ENCODE data around the gene CELSR1.

The CELSR1 gene

DNA sequence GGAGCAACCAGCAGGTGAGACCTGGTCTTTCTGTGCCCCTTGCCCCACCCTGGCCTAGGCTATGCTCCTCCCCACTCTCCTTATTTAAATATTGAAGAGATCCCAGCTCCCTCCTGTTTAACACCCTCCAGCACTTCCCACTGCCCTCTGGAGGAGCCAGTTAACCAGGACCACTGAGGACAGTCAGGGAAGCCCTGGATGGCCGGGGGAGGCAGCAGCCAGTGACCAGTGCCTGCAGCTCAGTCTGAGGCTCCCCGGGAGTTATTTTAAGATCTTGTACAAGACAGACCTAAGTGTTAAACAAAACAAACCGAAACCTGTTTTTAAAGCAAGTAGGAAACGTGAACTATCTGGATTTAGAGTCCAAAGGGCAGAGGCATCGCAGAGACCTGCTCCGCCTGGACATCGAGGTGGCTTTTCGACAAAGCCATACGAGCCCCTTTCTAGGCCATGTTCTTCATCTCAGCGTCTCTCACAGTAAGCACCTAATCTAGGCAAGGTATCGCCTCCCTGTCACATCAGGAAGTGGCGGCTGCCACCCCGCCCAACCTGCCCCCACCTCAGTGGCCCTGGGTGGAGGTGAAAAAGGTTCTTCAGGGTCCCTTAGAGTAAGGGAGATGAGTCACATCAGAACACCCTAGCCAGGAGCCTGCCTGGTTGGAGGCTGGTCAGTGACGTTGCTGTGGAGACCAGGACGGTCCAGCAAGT is 166.7 kb downstream of the CELSR1 start:
- in situ Hi-C loops (cut with HindIII; ENCODE audit: low sequenced_read_pairs), result no loop called here

DNA sequence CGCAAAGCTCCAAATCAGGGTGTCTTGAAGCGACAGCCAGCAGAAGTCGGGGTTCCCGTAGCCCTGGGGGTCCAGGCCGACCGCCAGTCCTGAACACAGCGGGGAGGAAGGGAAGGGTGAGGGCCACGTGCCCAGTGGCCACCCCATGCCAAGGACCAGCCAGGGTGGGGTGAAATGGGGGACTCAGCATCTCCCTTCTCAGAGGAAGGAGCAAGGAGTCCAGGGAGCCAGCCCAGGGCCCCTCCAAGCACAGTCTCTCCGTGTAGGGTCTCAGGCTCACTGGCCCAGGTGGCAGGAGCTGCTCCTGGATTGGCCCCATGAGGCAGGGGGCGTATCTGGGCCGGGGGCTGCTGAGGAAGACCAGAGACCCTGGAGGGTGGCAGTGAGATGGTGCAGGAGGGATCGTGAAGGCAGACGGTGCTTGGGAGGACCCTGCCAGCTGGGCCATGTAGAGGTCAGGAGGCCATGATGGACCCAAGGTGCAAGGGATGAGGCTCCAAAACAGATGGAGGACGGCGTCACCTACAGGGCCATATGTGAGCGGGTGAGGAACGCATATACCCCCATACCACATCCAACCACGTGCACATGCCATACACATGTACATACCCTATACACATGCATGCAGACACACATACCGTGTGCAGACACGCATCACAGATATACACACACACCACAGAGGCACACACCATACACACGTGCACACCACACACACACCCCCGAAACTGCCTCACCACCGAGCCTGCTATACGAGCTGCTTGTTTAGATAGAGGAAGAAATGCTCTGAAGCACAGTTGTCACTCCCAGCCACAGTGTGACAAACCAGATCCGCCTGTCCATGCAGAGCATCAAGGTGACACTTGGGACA is 167.5 kb downstream of the CELSR1 start:
- in situ Hi-C loops (cut with HindIII; ENCODE audit: low sequenced_read_pairs), result no loop called here

DNA sequence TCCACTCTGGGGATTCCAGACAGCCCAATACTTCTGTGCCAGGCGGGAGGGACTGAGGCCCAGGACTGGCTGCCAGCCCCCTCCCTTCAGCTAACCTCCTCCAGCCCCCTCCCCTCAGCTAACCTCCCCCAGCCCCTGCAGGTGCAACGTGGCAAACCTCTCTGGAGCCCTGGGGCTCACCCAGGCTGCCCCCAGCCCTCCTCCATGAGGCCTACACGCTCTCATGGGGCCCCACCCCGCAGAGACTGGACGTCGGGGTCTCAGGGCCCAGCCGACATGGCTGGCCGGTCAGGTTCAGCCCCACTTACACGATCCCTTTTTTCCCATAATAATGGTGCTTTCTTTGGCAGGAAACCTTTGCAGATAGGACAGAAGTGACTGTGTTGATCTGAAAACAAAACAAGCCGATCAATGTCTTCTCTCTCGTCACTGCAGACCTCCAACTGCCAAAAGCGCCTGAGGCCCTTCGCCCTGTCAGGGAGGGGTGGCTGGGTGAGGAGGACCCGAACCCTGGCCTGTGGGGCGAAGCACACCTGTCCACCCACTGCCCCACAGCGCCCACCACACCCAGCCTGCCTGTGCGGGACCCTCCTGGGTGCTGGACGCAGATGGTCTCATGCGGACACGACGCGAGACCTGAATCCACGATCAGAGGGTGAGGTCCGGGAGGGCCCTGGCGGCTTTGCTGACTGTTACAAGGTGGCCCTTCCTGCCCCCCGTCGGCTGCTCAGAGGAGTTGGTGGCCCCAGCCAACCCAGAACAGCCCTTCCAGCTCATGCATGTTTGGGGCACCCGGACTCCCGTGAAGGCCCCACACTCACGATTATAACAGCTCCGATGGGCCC is 168.3 kb downstream of the CELSR1 start:
- in situ Hi-C loops (cut with HindIII; ENCODE audit: low sequenced_read_pairs), result no loop called here

DNA sequence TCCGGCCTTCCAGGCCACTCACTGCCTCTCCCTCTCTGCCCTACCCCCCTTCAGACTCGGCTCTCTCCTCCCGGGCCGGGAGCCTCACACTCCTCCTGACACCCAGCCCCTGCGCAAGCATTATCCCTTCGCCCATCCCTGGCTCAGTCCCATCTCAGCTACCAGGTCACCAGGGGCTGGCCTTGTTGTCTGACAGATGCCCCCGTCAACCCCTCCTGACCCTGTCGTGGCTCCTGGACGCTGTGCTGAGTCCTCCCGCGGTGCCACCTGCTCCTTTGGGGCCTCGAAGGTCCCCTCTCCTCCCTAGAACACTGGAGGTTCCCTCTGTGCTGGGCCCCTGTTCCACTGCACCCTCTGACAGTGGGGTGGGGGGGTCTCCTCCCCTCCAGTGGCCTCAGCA is 169.0 kb downstream of the CELSR1 start:
- in situ Hi-C loops (cut with HindIII; ENCODE audit: low sequenced_read_pairs), result no loop called here

DNA sequence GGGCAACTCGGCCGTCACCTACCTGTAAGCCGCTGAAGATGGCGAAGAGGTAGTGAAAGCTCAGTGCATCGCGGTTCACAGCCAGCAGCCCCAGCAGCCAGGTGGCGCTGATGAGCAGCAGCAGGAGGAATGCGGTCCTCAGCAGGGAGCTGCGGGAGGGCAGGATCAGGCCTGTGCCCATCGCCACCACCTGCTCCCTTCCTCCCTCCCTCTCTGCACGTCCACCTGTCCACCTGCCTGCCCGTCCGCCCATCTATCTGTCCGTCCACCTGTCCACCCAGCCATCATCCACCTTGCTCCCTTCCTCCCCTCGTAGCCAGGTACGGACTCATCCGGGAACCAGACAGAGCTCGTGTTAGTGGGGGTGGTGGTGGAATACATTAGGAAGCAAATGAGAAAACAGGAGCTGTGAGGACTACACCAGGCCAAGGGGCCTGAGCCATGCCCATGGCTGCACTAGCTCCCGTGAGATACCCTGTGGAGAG is 169.7 kb downstream of the CELSR1 start:
- in situ Hi-C loops (cut with HindIII; ENCODE audit: low sequenced_read_pairs), result no loop called here

DNA sequence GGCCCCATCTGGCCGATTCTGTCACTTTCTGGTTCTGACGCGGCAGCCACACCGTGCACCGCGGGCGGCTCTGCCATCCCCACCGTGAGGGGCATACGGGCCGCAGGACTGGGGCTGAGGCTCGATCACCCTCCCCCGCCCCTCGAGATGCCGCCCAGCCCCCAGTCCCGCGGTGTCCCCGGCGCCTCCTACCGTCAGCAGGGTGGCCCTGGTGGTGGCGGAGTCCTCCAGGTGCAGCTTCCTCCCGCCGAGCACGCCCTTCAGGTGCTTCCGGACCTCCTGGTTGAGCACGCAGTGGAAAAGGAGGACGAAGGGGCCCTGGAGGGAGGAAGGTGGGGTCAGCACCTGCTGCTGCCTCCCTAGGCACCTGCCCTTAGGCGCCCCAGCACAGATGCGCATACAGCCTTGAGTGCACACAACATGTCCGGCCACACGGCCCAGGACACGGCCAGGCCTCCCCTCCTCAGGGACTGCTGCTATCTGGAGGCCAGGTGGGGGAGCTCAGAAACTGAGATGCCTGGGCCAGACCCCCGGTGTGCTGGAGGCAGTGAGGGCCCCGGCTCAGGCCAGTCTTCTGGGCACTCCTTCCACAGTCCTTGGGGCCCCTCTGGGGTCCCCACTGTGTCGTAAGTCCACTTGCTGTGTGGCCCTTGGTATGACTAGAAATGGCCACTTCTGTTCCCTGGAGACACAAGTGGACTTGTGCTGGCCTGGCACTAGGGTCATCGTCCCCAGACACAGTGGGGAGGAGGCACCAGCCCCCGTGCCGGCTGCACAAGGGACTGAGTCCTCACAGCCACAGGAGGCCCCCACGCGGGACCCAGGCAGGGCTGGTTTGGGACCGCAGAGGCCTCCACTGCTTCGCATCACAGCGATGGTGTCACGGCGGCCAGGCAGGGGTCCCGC is 170.4 kb downstream of the CELSR1 start:
- in situ Hi-C loops (cut with HindIII; ENCODE audit: low sequenced_read_pairs), result no loop called here

DNA sequence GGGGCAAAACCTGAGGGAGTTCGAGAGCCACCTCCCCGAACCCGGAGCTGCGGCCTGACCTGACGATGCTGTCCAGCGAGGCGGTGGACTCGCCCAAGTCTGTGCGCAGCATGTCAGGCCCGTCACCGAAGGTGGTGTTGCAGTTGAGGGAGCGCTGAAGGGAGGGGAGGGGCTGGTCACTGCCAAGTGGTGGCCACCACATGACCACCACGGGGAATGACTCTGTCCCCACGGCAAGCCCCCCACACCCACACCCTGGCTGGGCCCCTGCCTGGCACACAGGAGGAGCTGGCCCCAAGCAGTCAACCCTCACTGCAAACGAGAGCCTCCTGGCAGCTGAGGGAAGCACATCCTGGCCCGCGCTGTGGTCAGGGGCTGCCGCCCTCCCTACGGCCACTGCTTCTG is 171.1 kb downstream of the CELSR1 start:
- in situ Hi-C loops (cut with HindIII; ENCODE audit: low sequenced_read_pairs), result no loop called here

DNA sequence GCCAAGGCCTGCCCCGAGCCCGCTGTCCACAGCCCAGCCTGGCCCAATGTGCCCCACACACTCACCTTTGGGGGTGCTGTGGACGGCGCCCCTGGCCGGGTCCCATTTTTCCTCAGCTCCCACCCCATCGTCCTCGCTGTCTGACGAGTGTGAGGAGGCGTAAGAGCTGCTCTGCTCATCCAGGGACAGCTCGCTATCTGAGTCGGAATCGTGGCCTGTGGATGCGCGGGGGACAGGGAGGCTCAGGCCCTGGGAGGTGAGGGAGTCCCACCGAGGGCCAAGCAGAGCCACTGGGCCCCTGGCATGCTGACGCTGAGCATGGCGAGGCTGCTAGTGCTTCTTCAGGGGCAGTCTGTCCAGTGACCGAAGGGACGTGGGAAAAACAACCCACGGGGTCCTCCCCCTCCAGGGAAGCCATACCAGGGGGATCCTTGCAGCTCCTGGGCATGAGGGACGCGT is 172.2 kb downstream of the CELSR1 start:
- in situ Hi-C loops (cut with HindIII; ENCODE audit: low sequenced_read_pairs), result no loop called here

DNA sequence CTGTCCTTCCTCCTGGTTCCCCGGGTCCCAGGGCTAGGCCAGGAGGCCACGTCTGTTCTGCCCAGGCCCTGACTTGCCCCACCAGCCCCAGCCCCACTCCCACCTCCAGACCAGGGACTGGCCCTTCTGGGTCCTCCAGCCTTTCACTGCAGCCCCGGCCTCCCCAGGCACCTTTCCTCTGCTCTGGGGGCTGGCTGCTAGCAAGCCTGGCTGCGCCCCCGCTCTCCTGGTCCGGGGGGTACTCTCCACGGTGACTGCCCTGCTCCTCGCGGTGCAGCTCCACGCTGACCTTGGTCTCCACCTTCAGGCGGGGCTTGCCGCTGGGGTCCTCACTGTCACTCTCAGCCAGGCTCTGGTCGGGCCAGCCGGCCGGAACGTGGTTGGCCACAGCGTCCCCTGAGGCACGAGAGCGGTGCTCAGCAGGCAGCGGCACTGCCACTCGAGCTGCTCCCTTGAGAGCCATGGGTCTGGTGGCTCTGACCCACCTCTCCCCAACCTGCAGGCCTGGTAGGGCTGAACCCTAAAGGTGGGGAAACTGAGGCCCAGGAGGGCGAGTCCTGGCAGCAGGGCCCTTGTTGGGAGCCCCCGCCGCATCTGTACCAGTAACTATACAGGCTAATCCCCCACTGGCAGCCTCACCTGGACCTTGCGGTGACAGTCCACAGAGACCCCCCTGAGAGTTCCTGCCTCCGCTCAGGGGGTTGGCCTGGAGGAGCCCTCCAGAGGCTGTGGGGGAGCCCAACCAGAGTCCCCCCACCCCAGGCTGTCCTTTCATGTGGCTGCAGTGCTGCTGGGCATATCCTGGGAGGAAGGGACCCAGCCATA is 172.9 kb downstream of the CELSR1 start:
- in situ Hi-C loops (cut with HindIII; ENCODE audit: low sequenced_read_pairs), result no loop called here

DNA sequence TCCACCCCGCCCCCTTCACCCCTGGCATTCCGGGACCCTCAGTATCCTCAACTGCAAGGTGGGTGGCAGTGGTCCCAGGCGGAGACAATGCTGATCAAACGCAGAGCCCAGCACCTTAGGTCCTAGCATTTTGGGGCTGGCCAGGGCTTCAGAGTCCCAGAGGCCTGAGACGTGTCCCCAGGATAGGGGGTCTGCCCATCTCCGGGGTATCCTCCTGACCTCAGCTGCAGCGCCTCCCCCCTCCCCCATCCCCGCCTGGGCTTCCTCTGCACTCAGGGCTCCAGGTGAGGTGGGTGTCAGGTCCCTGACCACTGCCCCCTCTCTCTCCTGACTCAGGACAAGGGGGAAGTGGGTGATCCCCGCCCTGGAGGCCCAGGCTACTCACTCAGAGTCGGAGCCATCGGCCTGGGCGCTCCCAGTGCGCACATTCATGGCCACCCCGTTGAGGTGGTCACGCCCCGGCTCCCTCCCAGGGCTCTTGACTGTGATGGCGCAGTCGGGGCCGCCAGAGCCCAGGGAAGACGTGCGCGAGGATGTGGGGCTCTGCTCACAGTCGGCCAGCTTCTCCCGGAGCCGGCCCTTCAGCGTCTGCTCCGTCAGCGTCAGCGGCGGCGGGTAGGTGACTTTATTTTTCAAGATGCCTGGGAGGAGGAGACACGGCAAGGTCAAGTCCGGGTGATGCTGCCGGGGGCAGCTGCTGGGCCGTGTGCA is 173.7 kb downstream of the CELSR1 start:
- in situ Hi-C loops (cut with HindIII; ENCODE audit: low sequenced_read_pairs), result no loop called here

DNA sequence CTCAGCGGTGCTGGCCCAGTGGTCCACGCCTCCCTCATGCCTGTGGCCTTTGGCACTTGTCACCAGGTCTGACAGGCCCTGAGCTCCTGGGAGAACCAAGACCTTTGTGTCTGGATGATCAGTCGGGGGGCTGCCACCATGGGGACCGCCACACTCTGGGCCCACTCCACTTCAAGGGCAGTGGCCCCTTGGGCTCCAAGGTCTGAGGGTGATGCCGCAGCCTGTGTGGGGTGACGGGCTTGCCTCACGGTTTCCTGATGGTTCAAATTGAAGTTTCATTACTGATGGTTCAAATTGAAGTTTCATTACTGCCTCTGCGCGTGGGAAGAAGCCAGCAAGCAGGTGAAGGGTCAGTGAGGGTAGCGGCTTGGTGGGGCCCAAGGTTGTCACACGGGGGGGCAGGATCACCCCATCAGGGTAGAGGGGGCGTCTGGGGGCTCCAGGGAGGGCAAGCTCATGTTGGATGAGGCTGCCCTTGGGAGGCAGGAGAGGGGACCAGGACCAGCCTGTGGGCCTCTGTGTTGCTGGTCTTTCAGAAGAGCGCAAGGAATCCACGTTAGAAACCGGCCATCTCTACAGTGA is 174.4 kb downstream of the CELSR1 start:
- in situ Hi-C loops (cut with HindIII; ENCODE audit: low sequenced_read_pairs), result no loop called here

DNA sequence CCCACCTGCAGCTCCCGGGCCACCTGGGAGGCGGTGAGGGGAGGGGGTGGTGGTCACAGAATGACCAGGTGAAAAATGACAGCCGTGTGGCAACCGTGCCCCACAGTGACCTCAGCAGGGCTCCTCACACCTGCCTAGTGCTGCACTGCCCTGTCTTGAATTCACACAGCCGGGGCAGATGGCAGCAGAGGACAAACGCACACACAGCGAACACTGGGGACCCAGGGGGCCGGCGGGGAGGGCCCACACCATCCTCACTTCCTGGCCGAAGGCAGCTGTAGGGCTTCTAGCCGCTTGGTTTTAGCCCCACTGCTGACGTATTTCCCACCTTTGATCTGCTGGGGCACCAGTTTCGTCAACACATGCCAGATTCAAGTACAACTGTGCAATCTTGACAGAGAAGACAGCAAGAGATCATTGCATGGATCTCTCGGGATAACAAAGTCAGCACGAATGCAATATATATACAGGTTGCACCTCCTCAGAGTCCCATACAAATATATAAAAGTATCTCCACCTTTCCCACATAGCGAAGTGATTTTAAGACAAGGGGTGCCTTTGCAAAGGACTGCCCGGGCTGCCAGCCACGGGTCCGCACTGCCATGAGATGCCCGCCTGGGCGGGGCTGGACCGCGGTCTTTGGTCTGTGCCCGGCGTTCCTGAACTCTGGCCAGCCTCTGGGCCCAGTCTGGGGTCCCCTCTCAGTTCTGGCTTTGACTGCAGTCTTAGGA is 175.1 kb downstream of the CELSR1 start:
- in situ Hi-C loops (cut with HindIII; ENCODE audit: low sequenced_read_pairs), result no loop called here

DNA sequence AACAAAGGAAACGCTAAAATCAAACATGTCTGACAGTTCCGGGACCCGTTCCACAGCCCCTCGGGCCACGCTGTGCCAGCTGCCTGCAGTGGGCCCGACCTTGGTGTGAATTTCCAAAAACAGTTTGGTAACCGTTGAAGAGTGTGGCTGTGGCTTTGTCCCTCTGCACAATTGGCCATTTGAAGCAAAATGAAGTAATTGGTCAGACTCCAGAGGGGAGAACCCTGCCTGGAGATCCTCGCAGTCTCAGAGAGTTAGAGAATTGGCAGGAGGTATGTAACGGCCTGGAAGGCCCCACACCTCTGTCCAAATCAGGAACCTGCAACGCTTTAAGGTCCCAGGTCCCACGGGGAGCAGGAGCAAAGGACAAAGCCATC is 175.6 kb downstream of the CELSR1 start:
- in situ Hi-C loops (cut with HindIII; ENCODE audit: low sequenced_read_pairs), result no loop called here

DNA sequence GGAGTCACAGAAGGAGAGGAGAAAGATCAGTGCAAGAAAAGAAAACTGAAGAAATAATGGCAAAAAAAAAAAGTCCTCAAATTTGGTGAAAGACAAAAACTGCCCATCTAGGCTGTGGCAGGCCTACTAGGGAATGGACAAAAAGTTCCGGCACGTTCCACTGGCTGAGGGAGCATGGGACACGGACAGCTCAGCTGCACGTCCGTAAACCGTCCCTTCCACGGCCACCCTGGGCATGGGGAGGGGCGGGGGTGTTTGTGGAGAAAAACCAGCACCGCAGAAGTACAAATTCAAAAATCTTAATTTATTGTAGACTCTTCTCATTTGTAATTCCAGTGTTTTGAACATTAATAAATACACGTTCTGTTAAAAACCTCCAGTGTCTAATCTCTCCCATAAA is 176.5 kb downstream of the CELSR1 start:
- in situ Hi-C loops (cut with HindIII; ENCODE audit: low sequenced_read_pairs), result no loop called here

DNA sequence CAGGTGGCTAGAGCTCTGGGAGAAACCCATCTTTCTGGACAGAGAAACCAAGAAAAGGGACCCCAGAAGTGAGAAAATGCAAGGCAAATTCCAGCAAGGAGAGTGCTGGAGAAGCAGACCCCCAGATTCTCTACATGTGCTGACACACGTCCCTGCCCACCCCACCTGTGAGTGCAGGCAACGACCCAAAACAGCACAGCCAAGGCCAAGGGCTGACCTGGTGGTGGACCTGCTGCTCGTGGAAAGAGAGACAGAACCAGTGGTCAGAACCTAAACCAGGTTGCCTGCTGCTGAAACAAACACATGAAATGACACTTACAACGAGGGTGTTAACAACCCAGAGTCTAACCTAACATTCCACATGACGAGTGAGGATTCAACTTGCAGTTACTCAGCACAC is 177.3 kb downstream of the CELSR1 start:
- in situ Hi-C loops (cut with HindIII; ENCODE audit: low sequenced_read_pairs), result no loop called here

DNA sequence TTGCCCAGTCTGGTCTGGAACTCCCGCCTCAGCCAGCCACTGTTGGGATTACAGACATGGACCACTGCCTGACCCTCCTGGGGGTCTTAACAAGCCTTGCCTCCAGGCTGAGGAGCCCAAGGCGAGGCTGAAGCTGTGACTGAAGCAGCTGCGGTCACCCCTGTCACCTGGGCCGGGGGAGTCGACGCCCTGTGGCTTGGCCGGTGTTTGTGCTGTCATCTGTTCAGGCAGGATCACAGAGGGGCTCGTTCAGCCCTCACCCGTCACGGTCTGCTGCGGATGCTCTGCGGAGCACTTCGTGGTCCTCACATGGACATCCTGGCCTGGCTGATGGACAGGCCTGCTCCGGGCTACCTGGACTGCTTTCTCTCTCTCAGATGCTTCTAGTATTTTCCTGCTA is 178.1 kb downstream of the CELSR1 start:
- in situ Hi-C loops (cut with HindIII; ENCODE audit: low sequenced_read_pairs), result no loop called here

DNA sequence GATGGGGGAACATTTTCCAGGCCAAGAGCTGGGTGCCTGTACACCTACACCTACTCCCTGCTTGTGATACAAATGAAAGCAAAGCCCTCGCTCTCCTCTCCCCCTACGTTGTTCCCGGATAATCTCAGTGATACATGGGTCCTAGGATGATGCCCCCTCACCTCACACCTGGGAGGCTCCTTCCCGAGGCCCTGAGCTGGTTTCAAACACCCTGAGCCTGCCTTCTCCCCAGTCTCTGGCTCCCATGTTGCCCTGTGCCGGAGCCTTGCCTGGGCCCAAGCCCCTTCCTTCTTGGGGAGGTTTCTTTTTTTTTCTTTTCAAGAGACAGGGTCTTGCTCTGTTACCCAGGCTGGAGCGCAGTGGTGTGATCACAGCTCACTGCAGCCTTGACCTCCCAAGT is 178.7 kb downstream of the CELSR1 start:
- in situ Hi-C loops (cut with HindIII; ENCODE audit: low sequenced_read_pairs), result no loop called here

Measured in DLD1 (cell line).